AG09319 (cell line): ENCODE data around the gene DVL2.
"Not testable (repeated sequence)": the region's sequence is repeated elsewhere in the genome, so short reads cannot be mapped to it uniquely, and the experiment has no call there.

Experiments
- DNase-seq: peaks from one replicate; pipeline ENCODE4 v3.0.0-alpha.2; 2010; ENCODE audit warnings: low read depth; ENCODE audit errors: extremely low read depth
- CTCF ChIP-seq: IDR thresholded peaks from 2 replicates; pipeline ENCODE4 v1.5.1; 2011; ENCODE audit warnings: low read depth, mild to moderate bottlenecking, inconsistent platforms, low read length, moderate library complexity

The DVL2 gene

DNA sequence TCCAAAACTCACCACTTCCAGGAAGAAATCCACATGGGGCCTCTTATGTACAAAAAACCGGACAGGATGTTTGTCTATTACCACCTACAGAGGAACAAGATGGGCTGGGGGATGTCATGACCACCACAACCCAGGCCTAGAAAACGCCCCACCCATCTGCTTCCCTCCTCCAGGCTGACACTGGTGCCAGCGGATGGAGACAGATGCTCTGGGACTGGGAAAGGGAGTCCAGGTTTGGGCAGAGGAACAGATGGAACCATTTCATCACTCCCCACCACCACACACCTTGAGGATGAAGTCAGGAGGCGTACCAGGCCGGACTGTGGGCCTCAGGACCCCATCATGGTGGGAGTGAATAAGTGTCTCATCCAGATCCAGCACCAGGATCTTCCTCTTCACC lies 12.5 kb upstream of the DVL2 start:
- TF ChIP-seq CTCF, result no peak
- DNase-seq, result no peak

GRCh38 chr17:7243838-7244237 lies 9.5 kb upstream of the DVL2 start:
- not testable (repeated sequence) for DNase-seq

DNA sequence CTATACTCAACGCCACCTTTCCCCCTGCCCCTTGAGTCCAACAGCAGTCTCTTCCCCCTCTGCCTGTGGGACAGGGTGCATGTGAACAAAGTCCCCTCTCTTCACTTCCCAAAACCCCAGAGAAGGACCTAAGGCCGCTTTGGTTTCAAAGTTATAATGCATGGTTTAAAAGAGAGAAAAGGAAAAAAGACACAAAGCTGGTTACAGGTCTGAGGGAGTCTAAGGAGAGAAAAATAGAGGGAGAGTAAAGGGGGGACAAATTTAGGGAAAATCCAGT lies 9.1 kb upstream of the DVL2 start:
- no peak for DNase-seq
- TF ChIP-seq CTCF, result no peak

- DNase-seq, result peak; percentile 94
- TF ChIP-seq CTCF, result no peak
These were observed 8.6 kb upstream of the DVL2 start for GRCh38 chr17:7242717-7243452.

DNA sequence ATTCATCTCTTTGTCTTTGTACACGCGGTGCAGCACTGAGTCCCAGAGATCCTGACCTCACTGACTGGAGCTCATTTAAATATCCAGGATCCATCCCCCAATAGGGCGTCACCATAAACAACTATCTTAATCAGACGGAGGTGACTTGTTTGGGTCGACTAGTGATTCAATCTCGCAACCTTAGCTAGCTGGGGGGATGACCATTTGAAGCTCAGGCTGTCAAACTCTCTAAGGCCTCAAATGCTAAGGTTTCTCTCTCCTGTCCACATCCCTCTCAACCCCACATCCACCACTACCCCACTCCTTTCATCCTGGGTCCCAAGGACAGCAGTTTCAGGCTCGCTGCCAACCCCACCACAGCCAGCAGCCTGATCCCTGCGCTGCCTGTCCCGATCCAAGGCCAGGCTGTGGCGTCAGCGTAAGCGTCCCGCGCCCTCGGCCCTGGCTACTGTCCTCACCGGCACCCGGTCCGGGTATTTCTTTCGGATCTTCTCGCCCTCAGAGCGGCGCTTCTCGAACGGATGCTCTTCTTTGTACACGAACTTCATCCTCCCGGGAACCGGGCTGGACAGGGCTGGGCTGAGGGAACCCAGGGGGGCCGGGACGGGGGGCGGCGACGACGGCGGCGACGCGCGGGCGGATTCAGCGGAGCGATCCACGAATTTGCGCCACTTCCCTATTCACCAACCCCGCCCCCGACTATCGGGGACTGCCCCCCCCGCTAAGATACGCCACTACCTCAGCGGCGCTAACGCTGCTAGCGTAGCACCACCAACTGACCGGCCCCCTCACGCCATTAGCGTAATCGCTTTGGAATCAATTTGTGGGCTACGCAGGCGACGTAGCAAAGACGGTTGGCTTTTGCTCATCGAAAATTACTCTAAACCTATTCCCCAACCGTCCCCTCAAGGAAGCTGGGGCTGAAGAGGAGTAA lies 7.7 kb upstream of the DVL2 start, which contains the start of gene GABARAP:
GABARAP (minus strand) TSS at position 667 of the 934 bp plus-strand sequence; CDS start at position 548, 119 bp downstream.
- TF ChIP-seq CTCF, result no peak
- peak; percentile 83 for DNase-seq

DNA sequence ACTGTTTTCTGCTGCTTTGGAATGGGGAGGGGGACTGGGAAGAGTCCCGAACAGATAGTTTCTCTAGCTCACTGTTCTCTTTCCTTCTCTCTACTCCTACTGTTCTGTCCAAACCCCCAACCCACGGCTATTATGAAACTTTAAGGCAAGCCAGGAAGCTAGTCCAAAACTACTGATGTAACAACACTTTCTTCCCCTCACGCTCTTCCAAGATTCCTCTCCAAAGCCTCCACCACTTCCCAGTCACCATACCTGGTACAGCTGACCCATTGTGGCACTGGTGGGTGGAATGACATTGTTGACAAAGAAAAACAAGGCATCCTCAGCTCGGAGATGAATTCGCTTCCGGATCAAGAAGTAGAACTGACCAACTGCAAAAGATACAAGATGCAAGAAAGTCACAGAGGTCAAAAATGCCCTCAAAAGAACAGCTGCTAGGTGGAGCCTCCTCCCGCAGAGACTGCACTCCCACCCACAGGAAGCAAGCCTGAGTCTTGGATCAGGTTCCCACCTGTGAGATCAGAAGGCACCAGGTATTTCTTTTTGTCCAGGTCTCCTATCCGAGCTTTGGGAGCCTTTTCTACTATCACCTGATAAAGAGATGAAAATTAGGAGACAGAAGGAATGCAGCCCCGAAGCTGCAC lies 6.9 kb upstream of the DVL2 start:
- no peak for TF ChIP-seq CTCF
- no peak for DNase-seq

DNA sequence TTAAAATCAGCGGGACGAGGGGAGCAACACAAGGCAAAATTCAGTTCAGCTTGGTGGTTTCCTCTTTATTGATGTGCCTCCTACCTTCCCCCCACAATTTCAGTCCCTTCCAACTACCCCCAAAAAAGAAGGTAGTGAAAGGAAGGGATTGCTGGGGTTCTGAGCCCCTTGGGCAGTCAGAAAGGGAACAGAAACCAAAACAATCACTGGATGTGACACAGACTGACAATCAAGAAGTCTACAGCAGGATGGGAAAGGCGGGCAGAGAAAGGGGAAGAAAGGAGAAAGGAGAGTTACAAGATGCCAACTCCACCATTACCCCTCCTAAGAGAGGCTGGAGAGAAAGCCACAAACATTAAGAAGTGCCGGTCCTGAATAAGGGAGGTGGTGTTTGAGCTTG lies 6.1 kb upstream of the DVL2 start:
- DNase-seq, result no peak
- TF ChIP-seq CTCF, result no peak
